Measurements from ENCODE around the gene ZNF346.

GRCh38 chr5:177094224-177095087, 72.0 kb downstream of the ZNF346 start:
- no peak for TF ChIP-seq ZBTB8A (tag by site-specific recombination; IDR thresholded peaks at IDR 0.05)
- TF ChIP-seq, protein P1, sequence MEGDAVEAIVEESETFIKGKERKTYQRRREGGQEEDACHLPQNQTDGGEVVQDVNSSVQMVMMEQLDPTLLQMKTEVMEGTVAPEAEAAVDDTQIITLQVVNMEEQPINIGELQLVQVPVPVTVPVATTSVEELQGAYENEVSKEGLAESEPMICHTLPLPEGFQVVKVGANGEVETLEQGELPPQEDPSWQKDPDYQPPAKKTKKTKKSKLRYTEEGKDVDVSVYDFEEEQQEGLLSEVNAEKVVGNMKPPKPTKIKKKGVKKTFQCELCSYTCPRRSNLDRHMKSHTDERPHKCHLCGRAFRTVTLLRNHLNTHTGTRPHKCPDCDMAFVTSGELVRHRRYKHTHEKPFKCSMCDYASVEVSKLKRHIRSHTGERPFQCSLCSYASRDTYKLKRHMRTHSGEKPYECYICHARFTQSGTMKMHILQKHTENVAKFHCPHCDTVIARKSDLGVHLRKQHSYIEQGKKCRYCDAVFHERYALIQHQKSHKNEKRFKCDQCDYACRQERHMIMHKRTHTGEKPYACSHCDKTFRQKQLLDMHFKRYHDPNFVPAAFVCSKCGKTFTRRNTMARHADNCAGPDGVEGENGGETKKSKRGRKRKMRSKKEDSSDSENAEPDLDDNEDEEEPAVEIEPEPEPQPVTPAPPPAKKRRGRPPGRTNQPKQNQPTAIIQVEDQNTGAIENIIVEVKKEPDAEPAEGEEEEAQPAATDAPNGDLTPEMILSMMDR (tag by site-specific recombination; IDR thresholded peaks at IDR 0.05) = no peak
- TF ChIP-seq, protein P2, sequence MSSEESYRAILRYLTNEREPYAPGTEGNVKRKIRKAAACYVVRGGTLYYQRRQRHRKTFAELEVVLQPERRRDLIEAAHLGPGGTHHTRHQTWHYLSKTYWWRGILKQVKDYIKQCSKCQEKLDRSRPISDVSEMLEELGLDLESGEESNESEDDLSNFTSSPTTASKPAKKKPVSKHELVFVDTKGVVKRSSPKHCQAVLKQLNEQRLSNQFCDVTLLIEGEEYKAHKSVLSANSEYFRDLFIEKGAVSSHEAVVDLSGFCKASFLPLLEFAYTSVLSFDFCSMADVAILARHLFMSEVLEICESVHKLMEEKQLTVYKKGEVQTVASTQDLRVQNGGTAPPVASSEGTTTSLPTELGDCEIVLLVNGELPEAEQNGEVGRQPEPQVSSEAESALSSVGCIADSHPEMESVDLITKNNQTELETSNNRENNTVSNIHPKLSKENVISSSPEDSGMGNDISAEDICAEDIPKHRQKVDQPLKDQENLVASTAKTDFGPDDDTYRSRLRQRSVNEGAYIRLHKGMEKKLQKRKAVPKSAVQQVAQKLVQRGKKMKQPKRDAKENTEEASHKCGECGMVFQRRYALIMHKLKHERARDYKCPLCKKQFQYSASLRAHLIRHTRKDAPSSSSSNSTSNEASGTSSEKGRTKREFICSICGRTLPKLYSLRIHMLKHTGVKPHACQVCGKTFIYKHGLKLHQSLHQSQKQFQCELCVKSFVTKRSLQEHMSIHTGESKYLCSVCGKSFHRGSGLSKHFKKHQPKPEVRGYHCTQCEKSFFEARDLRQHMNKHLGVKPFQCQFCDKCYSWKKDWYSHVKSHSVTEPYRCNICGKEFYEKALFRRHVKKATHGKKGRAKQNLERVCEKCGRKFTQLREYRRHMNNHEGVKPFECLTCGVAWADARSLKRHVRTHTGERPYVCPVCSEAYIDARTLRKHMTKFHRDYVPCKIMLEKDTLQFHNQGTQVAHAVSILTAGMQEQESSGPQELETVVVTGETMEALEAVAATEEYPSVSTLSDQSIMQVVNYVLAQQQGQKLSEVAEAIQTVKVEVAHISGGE (tag by site-specific recombination; conservative IDR thresholded peaks at IDR 0.05; ENCODE audit: low read depth) = no peak
- no peak for TF ChIP-seq HOXA7 (CRISPR knock-in tag; IDR thresholded peaks at IDR 0.05; ENCODE audit: borderline replicate concordance)
- TF ChIP-seq ZNF629 (tag by site-specific recombination; IDR thresholded peaks at IDR 0.05) = no peak
- no peak for TF ChIP-seq IKZF3 (tag by site-specific recombination; IDR thresholded peaks at IDR 0.05)
- no peak for TF ChIP-seq ZFP3 (tag by site-specific recombination; IDR thresholded peaks at IDR 0.05; ENCODE audit: low read depth)
- no peak for TF ChIP-seq ATF2 (tag by site-specific recombination; IDR thresholded peaks at IDR 0.05; ENCODE audit: low read depth)
- TF ChIP-seq ZNF639 (tag by site-specific recombination; IDR thresholded peaks at IDR 0.05) = no peak
- TF ChIP-seq ZEB2 (tag by site-specific recombination; IDR thresholded peaks at IDR 0.05) = no peak

Measured in HEK293 (cell line).